ENCODE measurements around the gene USP6NL. TPM values are rescaled to one million over a fixed set of nuclear protein-coding genes. Genes with fewer than 3 reads are reported as not detected.

The USP6NL gene
- total and polyA plus RNA-seq, 2 of the 8 experiments (the other 6 are each of a cell fraction or from before 2014, with no cell fraction given), result 10.9 to 28.8 TPM

- Histone ChIP-seq H2AK5ac (ENCODE audit: low read depth, low read length) (no peak overlapping the region), H3K79me2 (ENCODE audit: control insufficient read depth in 1 of 2, insufficient read depth in 2 of 2, low read length in 2 of 2) (no peaks in the 10 kb centered on the region), H3K36me3 (ENCODE audit: control insufficient read depth in 2 of 4, insufficient read depth in 4 of 4, low read length in 3 of 4) (no peaks in the 10 kb centered on the region), H3K79me1 (ENCODE audit: low read depth, low read length) (no peaks in the 10 kb centered on the region), H3K4me3 (ENCODE audit: extremely low read depth in 1 of 4, insufficient read depth in 2 of 4, low read depth in 3 of 4, low read length in 4 of 4) (no peak overlapping the region), H3K27me3 (replicated peaks in 1 of 4; ENCODE audit: control insufficient read depth in 3 of 4, extremely low read depth in 1 of 4, insufficient read depth in 3 of 4, low read length in 3 of 4) (no peaks in the 10 kb centered on the region), H2BK20ac (ENCODE audit: low read length) (no peak overlapping the region), H3K23me2 (ENCODE audit: low read depth, low read length) (no peaks in the 10 kb centered on the region), H3K14ac (ENCODE audit: insufficient read length) (no peak overlapping the region), H4K20me1 (replicated peaks in 1 of 2; ENCODE audit: control insufficient read depth in 1 of 2, insufficient read depth in 2 of 2, low read length in 2 of 2) (no peaks in the 10 kb centered on the region), H3K4me1 (replicated peaks in 1 of 4; ENCODE audit: control insufficient read depth in 3 of 4, insufficient read depth in 4 of 4, low read length in 3 of 4) (no peaks in the 10 kb centered on the region), H2BK15ac (ENCODE audit: low read length) (no peak overlapping the region), H2BK120ac (replicated peaks; ENCODE audit: low read depth, low read length) (no peak overlapping the region), H3K9me3 (ENCODE audit: insufficient read depth in 2 of 2, low read depth in 1 of 2, low read length in 1 of 2) (no peaks in the 10 kb centered on the region), H3K27ac (ENCODE audit: low read depth, low read length) (no peak overlapping the region), H4K91ac (replicated peaks; ENCODE audit: insufficient read length, low read length) (no peak overlapping the region), H4K8ac (ENCODE audit: extremely low read depth, insufficient read depth, low read length) (no peak overlapping the region), H3K9ac (replicated peaks in 1 of 4; ENCODE audit: extremely low read depth in 1 of 4, low read depth in 3 of 4, low read length in 3 of 4) (no peak overlapping the region), H2BK5ac (ENCODE audit: low read depth, low read length) (no peak overlapping the region), H3K4ac (replicated peaks; ENCODE audit: insufficient read length, low read depth, low read length) (no peak overlapping the region), H3K4me2 (ENCODE audit: insufficient read depth in 1 of 2, low read depth in 2 of 2, low read length in 2 of 2) (no peak overlapping the region), H3K56ac (replicated peaks; ENCODE audit: insufficient read length, low read depth, low read length) (no peak overlapping the region), H4K5ac (ENCODE audit: insufficient read length, low read depth, low read length) (no peak overlapping the region), H3K18ac (ENCODE audit: extremely low read depth, low read length) (no peak overlapping the region), H2BK12ac (ENCODE audit: low read depth, low read length) (no peak overlapping the region), H2AFZ (ENCODE audit: low read length) (no peak overlapping the region; the same call in 1 of the 2 replicates), H3K23ac (ENCODE audit: insufficient read length) (no peak overlapping the region)
- FAIRE-seq (no peak), DNase-seq (ENCODE audit: low read depth in 1 of 2, low spot score in 2 of 2) (no peak)
- ChIA-PET POLR2A (ENCODE audit: partially characterized antibody) (no interaction called here), CTCF (ENCODE audit: partially characterized antibody) (interaction anchor here (0.7 to 1.1 kb wide), 3 partner anchors 53 to 174 kb away, joined by 3 to 5 read pairs (median 3); no protein-coding TSS in a partner anchor)
- 89% methylated on average over 7 of the region's 8 CpGs; no CpG with 5 or more reads in 1 of the 2 experiments for WGBS, 2 experiments (ENCODE audit: extremely low coverage in 1 of 2, insufficient coverage in 1 of 2, insufficient read length in 1 of 2, insufficient replicate concordance in 2 of 2, low coverage in 1 of 2, low lambda C conversion rate in 2 of 2, missing lambda C conversion rate in 1 of 2)
- TF ChIP-seq CEBPB (IDR thresholded peaks at IDR 0.05; ENCODE audit: low read depth, low read length), result no peak
Measured at GRCh38 chr10:11653758-11654471, 42.5 kb upstream of the USP6NL start.
